ENCODE measurements around the gene ST6GAL1. TPM values are rescaled to one million over a fixed set of nuclear protein-coding genes. Genes with fewer than 3 reads are reported as not detected.

Gene ST6GAL1
- total and polyA plus RNA-seq, 2 of the 13 experiments (the other 11 are each of a cell fraction or from before 2014, with no cell fraction given): 79.9 to 164 TPM

DNA sequence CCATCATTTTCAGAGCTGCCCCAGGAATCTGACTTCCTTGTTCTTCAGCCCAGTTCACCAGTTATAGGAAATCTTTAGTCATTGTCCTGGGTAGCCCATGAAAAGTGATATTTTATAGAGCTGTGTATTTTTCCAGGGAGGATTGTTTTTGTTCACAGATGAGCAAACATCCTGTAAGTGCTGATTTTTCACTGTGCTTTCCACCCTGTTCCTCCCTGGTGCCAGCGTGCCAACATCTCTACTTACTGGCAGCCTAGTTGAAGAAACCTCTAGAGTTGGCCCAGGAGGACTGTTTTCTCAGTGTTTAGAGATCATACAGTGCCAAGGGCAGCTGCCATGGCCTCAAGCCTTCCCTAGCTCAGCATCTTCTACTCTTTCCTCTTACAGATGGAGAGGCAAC lies 41.3 kb downstream of the ST6GAL1 start:
- no peak overlapping the region for H3K9ac ChIP-seq (ENCODE audit: insufficient read depth, low read depth, low read length)
- FAIRE-seq (no peak), DNase-seq (ENCODE audit: low spot score) (no peak), ATAC-seq (no peak)
- H3K9me3 ChIP-seq (ENCODE audit: low read length): no peaks in the 10 kb centered on the region
- H3K79me2 ChIP-seq (ENCODE audit: insufficient read depth, low read length): no peaks in the 10 kb centered on the region
- CTCF ChIA-PET (ENCODE audit: low intra/inter-chr PET ratio, low total read pairs): no interaction called here
- TF ChIP-seq GFI1 (CRISPR knock-in tag; IDR thresholded peaks at IDR 0.05; ENCODE audit: borderline replicate concordance) (no peak), NR2F6 (IDR thresholded peaks at IDR 0.05) (no peak), NR2F6 (CRISPR knock-in tag; IDR thresholded peaks at IDR 0.05) (no peak), MIER2 (CRISPR knock-in tag; IDR thresholded peaks at IDR 0.05) (no peak), TCF12 (IDR thresholded peaks at IDR 0.05) (no peak), TCF12 (CRISPR knock-in tag; IDR thresholded peaks at IDR 0.05) (no peak), ZNF547 (CRISPR knock-in tag; IDR thresholded peaks at IDR 0.05) (no peak), ZNF101 (CRISPR knock-in tag; IDR thresholded peaks at IDR 0.05; ENCODE audit: borderline replicate concordance, low read depth) (no peak), ZFP62 (CRISPR knock-in tag; IDR thresholded peaks at IDR 0.05) (no peak), MAFG (CRISPR knock-in tag; IDR thresholded peaks at IDR 0.05) (no peak), POGZ (CRISPR knock-in tag; IDR thresholded peaks at IDR 0.05) (no peak), ZNF543 (CRISPR knock-in tag; IDR thresholded peaks at IDR 0.05) (no peak), ZNF251 (CRISPR knock-in tag; IDR thresholded peaks at IDR 0.05) (no peak), MLLT10 (CRISPR knock-in tag; IDR thresholded peaks at IDR 0.05) (no peak), ZSCAN9 (CRISPR knock-in tag; IDR thresholded peaks at IDR 0.05; ENCODE audit: borderline replicate concordance) (no peak)
- TF ChIP-seq, protein P1, sequence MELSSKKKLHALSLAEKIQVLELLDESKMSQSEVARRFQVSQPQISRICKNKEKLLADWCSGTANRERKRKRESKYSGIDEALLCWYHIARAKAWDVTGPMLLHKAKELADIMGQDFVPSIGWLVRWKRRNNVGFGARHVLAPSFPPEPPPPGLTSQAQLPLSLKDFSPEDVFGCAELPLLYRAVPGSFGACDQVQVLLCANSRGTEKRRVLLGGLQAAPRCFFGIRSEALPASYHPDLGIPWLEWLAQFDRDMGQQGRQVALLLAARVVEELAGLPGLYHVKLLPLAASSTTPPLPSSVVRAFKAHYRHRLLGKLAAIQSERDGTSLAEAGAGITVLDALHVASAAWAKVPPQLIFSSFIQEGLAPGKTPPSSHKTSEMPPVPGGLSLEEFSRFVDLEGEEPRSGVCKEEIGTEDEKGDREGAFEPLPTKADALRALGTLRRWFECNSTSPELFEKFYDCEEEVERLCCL (CRISPR knock-in tag; IDR thresholded peaks at IDR 0.05; ENCODE audit: borderline replicate concordance): no peak
- TF ChIP-seq, protein P2, sequence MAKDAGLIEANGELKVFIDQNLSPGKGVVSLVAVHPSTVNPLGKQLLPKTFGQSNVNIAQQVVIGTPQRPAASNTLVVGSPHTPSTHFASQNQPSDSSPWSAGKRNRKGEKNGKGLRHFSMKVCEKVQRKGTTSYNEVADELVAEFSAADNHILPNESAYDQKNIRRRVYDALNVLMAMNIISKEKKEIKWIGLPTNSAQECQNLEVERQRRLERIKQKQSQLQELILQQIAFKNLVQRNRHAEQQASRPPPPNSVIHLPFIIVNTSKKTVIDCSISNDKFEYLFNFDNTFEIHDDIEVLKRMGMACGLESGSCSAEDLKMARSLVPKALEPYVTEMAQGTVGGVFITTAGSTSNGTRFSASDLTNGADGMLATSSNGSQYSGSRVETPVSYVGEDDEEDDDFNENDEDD (CRISPR knock-in tag; IDR thresholded peaks at IDR 0.05; ENCODE audit: borderline replicate concordance): no peak
- no peak overlapping the region for H2AFZ ChIP-seq (ENCODE audit: low read length)
- H3K4me2 ChIP-seq (ENCODE audit: low read depth, low read length): no peak overlapping the region
- no peak overlapping the region for H3K4me3 ChIP-seq (replicated peaks in 1 of 3; ENCODE audit: insufficient read depth in 1 of 3, low read depth in 2 of 3, low read length in 3 of 3)
- no peak overlapping the region for H3K27ac ChIP-seq (ENCODE audit: extremely low read length, insufficient read depth, low read length)
- intact Hi-C loops (cut with micrococcal nuclease; ENCODE audit: unreplicated experiment): no loop called here
- H3K27me3 ChIP-seq (ENCODE audit: control insufficient read depth in 1 of 2, insufficient read depth in 2 of 2, low read length in 2 of 2): no peaks in the 10 kb centered on the region
- H3K4me1 ChIP-seq (ENCODE audit: insufficient read depth, low read length): peaks cover 45% of the 10 kb centered on the region
- POLR2A ChIA-PET: no interaction called here
- H4K20me1 ChIP-seq (ENCODE audit: insufficient read depth, low read length): no peaks in the 10 kb centered on the region
- H3K36me3 ChIP-seq (replicated peaks in 1 of 2; ENCODE audit: control insufficient read depth in 1 of 2, insufficient read depth in 2 of 2, low read length in 2 of 2): no peaks in the 10 kb centered on the region
- in situ Hi-C loops (cut with HindIII; ENCODE audit: extremely low pct_ligation_motif_present, low pct_unique_long_range_greater_than_20kb): no loop called here
- WGBS (ENCODE audit: low lambda C conversion rate): 100% methylated on average over 1 of the region's 1 CpG
- no TSS peak for BruUV-seq (replicated peaks)

All from HepG2 (cell line).